Activated CD8-positive, alpha-beta T cell treated with anti-CD3 and anti-CD28 coated beads for 36 hours (primary cell): Measurements from ENCODE around the gene SLAMF1. TPM values are rescaled to one million over a fixed set of nuclear protein-coding genes. Genes with fewer than 3 reads are reported as not detected.
"Not testable (repeated sequence)": the region's sequence is repeated elsewhere in the genome, so short reads cannot be mapped to it uniquely, and the experiment has no call there.

ENCODE experiments used
- ATAC-seq: fragments of 200-7000 bp; cut with Tn5 transposase; one replicate; pipeline ENCODE4 v1.10.0; 2021; ENCODE audit warnings: mild to moderate bottlenecking, moderate library complexity
- CTCF ChIA-PET: fragments of 350-600 bp; sonication (Branson Sonifier 250); formaldehyde crosslinking; loops from one replicate; lab custom pipeline; 2021; ENCODE audit warnings: antibody characterized with exemption; lab: Charles Lee
- POLR2A ChIA-PET: fragments of 350-600 bp; sonication (Branson Sonifier 250); formaldehyde crosslinking; loops from one replicate; lab custom pipeline; 2021; ENCODE audit warnings: antibody characterized with exemption; lab: Charles Lee
- DNase-seq: peaks from one replicate; pipeline ENCODE4 v3.0.0-alpha.2; 2020
- H3K27ac Mint-ChIP-seq: one replicate; pipeline ENCODE4 v1.8.0; 2021; ENCODE audit warnings: mild to moderate bottlenecking, mixed read lengths
- H3K27me3 Mint-ChIP-seq: one replicate; pipeline ENCODE4 v1.8.0; 2021; ENCODE audit warnings: mixed read lengths
- H3K36me3 Mint-ChIP-seq: one replicate; pipeline ENCODE4 v1.8.0; 2021; ENCODE audit warnings: low read depth, mixed read lengths
- H3K4me1 Mint-ChIP-seq: one replicate; pipeline ENCODE4 v1.8.0; 2021; ENCODE audit warnings: low read depth, mixed read lengths
- H3K4me3 Mint-ChIP-seq: one replicate; pipeline ENCODE4 v1.8.0; 2021; ENCODE audit warnings: mild to moderate bottlenecking, moderate library complexity, mixed read lengths
- H3K9me3 Mint-ChIP-seq: one replicate; pipeline ENCODE4 v1.8.0; 2021; ENCODE audit warnings: mixed read lengths
- intact Hi-C: fragments of 100-400 bp; cut with micrococcal nuclease; formaldehyde crosslinking; loops from one replicate; pipeline ENCODE4 v1.10.0; 2022
- total RNA-seq, 2 experiments: library from RNA; stranded (reverse); gene quantifications; one replicate each; pipeline ENCODE4 v1.2.3, GENCODE V29; 2021
- TF ChIP-seq, protein P1 (sequence below): fragments of 200-600 bp; IDR thresholded peaks from one replicate; pipeline ENCODE4 v1.8.0; 2022; ENCODE audit warnings: antibody characterized with exemption, mild to moderate bottlenecking

Gene SLAMF1
- 10 to 100 TPM; 65.9 to 67.8 TPM for total RNA-seq

DNA sequence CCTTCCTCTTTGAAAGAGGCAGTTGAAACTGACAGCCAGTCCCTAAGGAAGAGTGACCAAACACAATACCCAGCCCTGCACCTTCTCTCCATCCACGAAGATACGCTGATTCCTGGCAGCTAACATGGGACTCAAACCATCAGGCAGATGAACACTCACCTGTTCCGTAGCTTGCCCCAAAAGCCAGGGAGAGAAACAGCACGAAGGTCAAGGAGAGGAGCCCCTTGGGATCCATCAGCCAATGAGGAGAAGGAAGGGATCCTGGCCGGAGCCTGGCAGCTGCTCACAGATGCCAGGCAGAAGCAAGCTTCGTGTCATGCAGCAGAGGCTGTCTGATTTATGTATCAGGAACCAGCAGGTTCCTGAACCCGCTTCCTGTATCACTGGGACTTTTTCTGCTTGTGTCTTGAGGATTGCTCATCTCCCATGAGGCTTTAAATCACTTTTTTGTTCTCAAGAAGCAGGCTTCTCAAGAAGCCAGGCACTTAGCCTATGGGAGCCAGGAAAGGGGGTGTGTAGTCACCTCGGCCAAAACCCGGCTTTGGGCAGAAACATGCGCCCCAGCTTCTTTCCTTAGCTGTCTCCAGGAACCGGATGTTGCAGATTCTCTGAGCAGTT lies at the start of gene SLAMF1:
Gene SLAMF1, minus strand, starts transcription at position 334 of the 618 bp plus-strand sequence. Its CDS starts 99 bp downstream, at position 235.
- Mint-ChIP-seq H3K36me3 (peaks cover 65% of the 10 kb centered on the region), H3K27me3 (no peaks in the 10 kb centered on the region), H3K9me3 (peaks cover 5% of the 10 kb centered on the region), H3K4me1 (peaks cover 49% of the 10 kb centered on the region), H3K4me3 (peak within 1 kb of the TSS; percentile 97), H3K27ac (peak within 1 kb of the TSS; percentile 99)
- ChIA-PET CTCF (interaction anchor here (0.6 to 5.3 kb wide), 9 partner anchors 14 to 793 kb away, joined by 3 to 24 read pairs (median 4); no protein-coding TSS in a partner anchor), POLR2A (interaction anchor here (0.6 to 3.1 kb wide), 13 partner anchors 14 to 61 kb away, joined by 3 to 24 read pairs (median 4); no protein-coding TSS in a partner anchor)
- DNase-seq (peak; percentile 70), ATAC-seq (peak; percentile 74)
- TF ChIP-seq, protein P1, sequence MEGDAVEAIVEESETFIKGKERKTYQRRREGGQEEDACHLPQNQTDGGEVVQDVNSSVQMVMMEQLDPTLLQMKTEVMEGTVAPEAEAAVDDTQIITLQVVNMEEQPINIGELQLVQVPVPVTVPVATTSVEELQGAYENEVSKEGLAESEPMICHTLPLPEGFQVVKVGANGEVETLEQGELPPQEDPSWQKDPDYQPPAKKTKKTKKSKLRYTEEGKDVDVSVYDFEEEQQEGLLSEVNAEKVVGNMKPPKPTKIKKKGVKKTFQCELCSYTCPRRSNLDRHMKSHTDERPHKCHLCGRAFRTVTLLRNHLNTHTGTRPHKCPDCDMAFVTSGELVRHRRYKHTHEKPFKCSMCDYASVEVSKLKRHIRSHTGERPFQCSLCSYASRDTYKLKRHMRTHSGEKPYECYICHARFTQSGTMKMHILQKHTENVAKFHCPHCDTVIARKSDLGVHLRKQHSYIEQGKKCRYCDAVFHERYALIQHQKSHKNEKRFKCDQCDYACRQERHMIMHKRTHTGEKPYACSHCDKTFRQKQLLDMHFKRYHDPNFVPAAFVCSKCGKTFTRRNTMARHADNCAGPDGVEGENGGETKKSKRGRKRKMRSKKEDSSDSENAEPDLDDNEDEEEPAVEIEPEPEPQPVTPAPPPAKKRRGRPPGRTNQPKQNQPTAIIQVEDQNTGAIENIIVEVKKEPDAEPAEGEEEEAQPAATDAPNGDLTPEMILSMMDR, result no peak
- intact Hi-C loops, result no loop called here

GRCh38 chr1:160692390-160692789 lies 45.5 kb upstream of the SLAMF1 start:
- H3K27me3 Mint-ChIP-seq, H3K9me3 Mint-ChIP-seq, DNase-seq, ATAC-seq, intact Hi-C loops: not testable (repeated sequence)
- POLR2A ChIA-PET, result interaction anchor here (1.0 kb wide), 1 partner anchor 76 kb away, joined by 3 read pairs; no protein-coding TSS in a partner anchor
- Mint-ChIP-seq H3K36me3 (peaks cover 68% of the 10 kb centered on the region), H3K27ac (peak overlapping the region; percentile 77), H3K4me1 (peaks cover 82% of the 10 kb centered on the region), H3K4me3 (peak overlapping the region; percentile 25)
- CTCF ChIA-PET, result interaction anchor here (0.9 to 1.5 kb wide), 4 partner anchors 9 to 30 kb away, joined by 3 to 6 read pairs (median 4); no protein-coding TSS in a partner anchor
- TF ChIP-seq, protein P1, result peak; percentile 46

- peak; percentile 50 for ATAC-seq
- peaks cover 86% of the 10 kb centered on the region for H3K4me1 Mint-ChIP-seq
- peaks cover 9% of the 10 kb centered on the region for H3K9me3 Mint-ChIP-seq
- DNase-seq, result peak; percentile 44
- no peaks in the 10 kb centered on the region for H3K27me3 Mint-ChIP-seq
- TF ChIP-seq, protein P1, result no peak
- POLR2A ChIA-PET, result interaction anchor here (0.7 to 5.3 kb wide), 10 partner anchors 10 to 168 kb away, joined by 3 to 43 read pairs (median 4); partner anchors contain the start of genes CD48 and LY9
- peak overlapping the region; percentile 32 for H3K4me3 Mint-ChIP-seq
- intact Hi-C loops, result no loop called here
- CTCF ChIA-PET, result interaction anchor here (0.7 to 8.9 kb wide), 6 partner anchors 10 to 267 kb away, joined by 3 to 106 read pairs (median 4); partner anchors contain the start of gene CD48
- H3K27ac Mint-ChIP-seq, result peak overlapping the region; percentile 95
- peaks cover 97% of the 10 kb centered on the region for H3K36me3 Mint-ChIP-seq
Measured at GRCh38 chr1:160685266-160685665, 38.4 kb upstream of the SLAMF1 start.

DNA sequence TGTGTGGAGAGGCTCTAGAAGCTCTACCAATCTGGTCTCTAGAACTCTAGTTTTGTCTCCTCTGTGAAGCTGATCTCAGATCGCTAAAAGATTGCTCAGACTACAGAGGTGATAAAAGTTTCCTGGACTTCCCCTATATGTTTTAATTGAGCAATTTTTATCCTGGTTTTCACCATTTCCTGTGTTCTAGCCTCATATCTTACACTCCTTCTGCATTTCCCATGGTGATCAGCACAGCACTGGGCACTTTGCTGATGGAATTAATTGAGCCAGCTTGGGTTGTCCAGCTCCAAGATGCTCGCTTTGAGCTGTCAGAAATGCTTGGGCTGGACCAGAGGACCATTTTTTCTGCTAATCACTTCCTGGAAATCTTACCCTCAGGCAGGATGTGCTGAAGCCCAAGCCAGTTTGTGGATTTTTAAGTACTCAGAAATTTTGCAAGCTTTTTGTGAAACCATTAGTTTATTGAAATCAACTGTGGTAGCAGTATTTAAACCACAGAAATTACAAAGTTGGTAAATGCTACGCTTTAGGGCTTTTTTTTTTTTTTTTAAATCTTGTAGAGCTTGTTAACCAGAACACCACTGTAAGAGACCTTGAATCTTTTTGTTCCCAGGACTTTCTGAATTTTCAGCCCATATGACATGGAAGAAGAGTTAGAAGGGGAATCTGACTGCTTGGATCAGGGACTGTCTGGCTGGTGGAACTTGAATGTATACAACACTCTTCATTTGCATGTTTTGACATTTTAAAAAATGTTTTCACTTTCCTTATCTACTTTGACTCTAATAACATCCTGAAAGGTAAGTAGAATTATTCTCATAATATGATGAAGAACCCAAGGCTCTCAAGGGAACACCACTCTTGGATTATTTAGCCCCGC lies 36.4 kb upstream of the SLAMF1 start:
- no peaks in the 10 kb centered on the region for H3K27me3 Mint-ChIP-seq
- peak overlapping the region; percentile 95 for H3K27ac Mint-ChIP-seq
- H3K4me1 Mint-ChIP-seq, result peaks cover 71% of the 10 kb centered on the region
- peak overlapping the region; percentile 41 for H3K4me3 Mint-ChIP-seq
- TF ChIP-seq, protein P1, result no peak
- intact Hi-C loops, result loop anchor here (2.0 to 5.0 kb wide), 4 partner anchors 39 to 269 kb away; partner anchors contain the start of gene ITLN2
- H3K9me3 Mint-ChIP-seq, result peaks cover 9% of the 10 kb centered on the region
- POLR2A ChIA-PET, result interaction anchor here (0.8 to 5.3 kb wide), 12 partner anchors 11 to 115 kb away, joined by 3 to 43 read pairs (median 4); partner anchors contain the start of gene LY9
- CTCF ChIA-PET, result interaction anchor here (0.7 to 8.9 kb wide), 19 partner anchors 9 to 269 kb away, joined by 3 to 106 read pairs (median 7); partner anchors contain the start of gene CD48
- DNase-seq, result peak; percentile 46
- peak; percentile 57 for ATAC-seq
- peaks cover 93% of the 10 kb centered on the region for H3K36me3 Mint-ChIP-seq
